MCF 10A (cell line): ENCODE data around the gene RPS6KA4. TPM values are rescaled to one million over a fixed set of nuclear protein-coding genes. Genes with fewer than 3 reads are reported as not detected.

Source experiments
- BruUV-seq: library from RNA; stranded (reverse); fragments of 400-500 nt; replicated peaks from 2 replicates; lab custom pipeline; 2021; lab: Mats Ljungman, UMichigan
- CTCF ChIA-PET: fragments of 300-600 bp; sonication (Branson Sonifier 250); formaldehyde crosslinking; extraction: SDS; loops from one replicate; lab custom pipeline; 2021; ENCODE audit warnings: antibody characterized with exemption, inconsistent platforms; lab: Yijun Ruan, JAX
- POLR2A ChIA-PET: fragments of 300-600, 350-650 bp; sonication (Branson Sonifier 250); formaldehyde crosslinking; extraction: SDS; loops from one replicate; lab custom pipeline; 2020; ENCODE audit warnings: antibody characterized with exemption, inconsistent platforms; lab: Yijun Ruan, JAX
- DNase-seq: peaks from one replicate; pipeline ENCODE4 v3.0.0-alpha.2; 2018; ENCODE audit not compliant: unreplicated experiment
- H3K27ac Mint-ChIP-seq: one replicate; pipeline ENCODE4 v1.8.0; 2022; ENCODE audit warnings: mild to moderate bottlenecking, low read depth, mixed read lengths; ENCODE audit not compliant: unreplicated experiment
- H3K27me3 Mint-ChIP-seq: one replicate; pipeline ENCODE4 v1.8.0; 2022; ENCODE audit warnings: mixed read lengths; ENCODE audit not compliant: insufficient read depth, unreplicated experiment
- H3K36me3 Mint-ChIP-seq: one replicate; pipeline ENCODE4 v1.8.0; 2022; ENCODE audit warnings: mild to moderate bottlenecking, moderate library complexity, mixed read lengths; ENCODE audit not compliant: insufficient read depth, unreplicated experiment
- H3K4me1 Mint-ChIP-seq: one replicate; pipeline ENCODE4 v1.8.0; 2022; ENCODE audit warnings: mixed read lengths; ENCODE audit not compliant: insufficient read depth, unreplicated experiment
- H3K4me3 Mint-ChIP-seq: one replicate; pipeline ENCODE4 v1.8.0; 2022; ENCODE audit warnings: mild to moderate bottlenecking, moderate library complexity, mixed read lengths; ENCODE audit not compliant: unreplicated experiment
- H3K9me3 Mint-ChIP-seq: one replicate; pipeline ENCODE4 v1.8.0; 2022; ENCODE audit warnings: mixed read lengths; ENCODE audit not compliant: unreplicated experiment
- intact Hi-C: fragments of 100-400 bp; cut with micrococcal nuclease; formaldehyde crosslinking; loops from 2 replicates; pipeline ENCODE4 v1.14.1; 2022
- total RNA-seq: library from RNA; stranded (reverse); gene quantifications from 2 replicates; pipeline ENCODE4 v1.2.3, GENCODE V29; 2022
- TF ChIP-seq, protein P1 (sequence below): fragments of 200-600 bp; IDR thresholded peaks from one replicate; pipeline ENCODE4 v1.8.0; 2022; ENCODE audit warnings: antibody characterized with exemption, mild to moderate bottlenecking; ENCODE audit not compliant: unreplicated experiment

RPS6KA4 gene
- total RNA-seq, 1 experiment from 2014 or later = 42.5 TPM

DNA sequence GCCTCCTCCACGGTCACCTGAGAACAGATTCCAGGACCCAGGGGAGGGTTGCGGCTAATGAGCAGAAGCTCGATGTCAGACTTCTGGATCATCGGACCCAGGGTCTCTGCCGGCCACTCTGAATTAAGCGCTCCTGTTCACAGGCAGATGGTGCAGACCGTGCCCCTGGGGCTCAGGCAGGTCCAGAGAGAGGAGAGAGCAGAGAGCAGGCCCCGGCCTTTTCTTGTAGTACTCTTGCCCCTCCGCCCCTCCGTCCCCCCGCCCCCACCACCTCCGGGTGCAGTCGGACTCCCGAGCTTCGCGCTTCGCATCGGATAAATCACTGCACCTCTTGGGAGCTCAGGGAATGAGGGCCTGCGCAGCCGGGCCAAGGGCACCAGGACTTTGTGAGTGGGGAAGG is 50.3 kb downstream of the RPS6KA4 start:
- Mint-ChIP-seq H3K27ac (no peak overlapping the region), H3K27me3 (peaks cover 24% of the 10 kb centered on the region)
- intact Hi-C loops = no loop called here

DNA sequence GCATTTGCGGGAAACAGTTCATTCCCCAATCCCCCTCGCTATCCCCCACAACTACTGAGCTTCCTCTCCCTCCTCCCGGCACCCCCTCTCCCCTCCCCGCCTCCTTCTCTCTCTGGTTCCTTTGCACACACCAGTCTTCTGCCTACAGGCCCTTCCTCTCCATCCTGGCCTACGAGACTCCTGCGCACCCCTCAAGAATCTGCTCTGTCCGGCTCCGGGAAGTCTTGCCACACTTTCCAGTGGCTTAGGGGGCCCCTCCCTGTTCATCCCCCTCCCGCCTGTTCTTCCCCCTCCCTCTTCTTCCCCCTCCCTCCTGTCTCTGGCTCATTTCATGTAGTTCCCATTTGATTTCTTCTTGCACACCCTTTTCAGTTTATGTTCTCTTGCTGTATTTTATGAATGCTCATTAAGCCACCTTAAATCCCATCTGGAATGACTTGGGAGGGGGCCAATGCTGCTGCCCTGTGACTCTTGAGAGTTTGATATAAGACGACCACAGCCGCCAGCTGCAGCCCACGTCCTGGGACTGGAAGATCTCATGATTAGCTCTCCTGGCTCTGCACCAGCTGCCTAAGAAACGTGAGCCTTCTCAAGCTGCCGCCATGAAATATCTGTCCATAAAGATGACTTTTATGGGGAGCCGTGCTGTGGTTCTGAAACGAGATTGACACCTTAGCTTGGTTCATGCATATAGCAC is 50.9 kb downstream of the RPS6KA4 start:
- no peaks in the 10 kb centered on the region for H3K36me3 Mint-ChIP-seq

More for the DNA sequence above, 50.3 kb downstream of the RPS6KA4 start:
- TF ChIP-seq, protein P1, sequence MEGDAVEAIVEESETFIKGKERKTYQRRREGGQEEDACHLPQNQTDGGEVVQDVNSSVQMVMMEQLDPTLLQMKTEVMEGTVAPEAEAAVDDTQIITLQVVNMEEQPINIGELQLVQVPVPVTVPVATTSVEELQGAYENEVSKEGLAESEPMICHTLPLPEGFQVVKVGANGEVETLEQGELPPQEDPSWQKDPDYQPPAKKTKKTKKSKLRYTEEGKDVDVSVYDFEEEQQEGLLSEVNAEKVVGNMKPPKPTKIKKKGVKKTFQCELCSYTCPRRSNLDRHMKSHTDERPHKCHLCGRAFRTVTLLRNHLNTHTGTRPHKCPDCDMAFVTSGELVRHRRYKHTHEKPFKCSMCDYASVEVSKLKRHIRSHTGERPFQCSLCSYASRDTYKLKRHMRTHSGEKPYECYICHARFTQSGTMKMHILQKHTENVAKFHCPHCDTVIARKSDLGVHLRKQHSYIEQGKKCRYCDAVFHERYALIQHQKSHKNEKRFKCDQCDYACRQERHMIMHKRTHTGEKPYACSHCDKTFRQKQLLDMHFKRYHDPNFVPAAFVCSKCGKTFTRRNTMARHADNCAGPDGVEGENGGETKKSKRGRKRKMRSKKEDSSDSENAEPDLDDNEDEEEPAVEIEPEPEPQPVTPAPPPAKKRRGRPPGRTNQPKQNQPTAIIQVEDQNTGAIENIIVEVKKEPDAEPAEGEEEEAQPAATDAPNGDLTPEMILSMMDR = no peak
- CTCF ChIA-PET = interaction anchor here (1.1 to 1.2 kb wide), 2 partner anchors 9 to 40 kb away, joined by 3 to 6 read pairs; no protein-coding TSS in a partner anchor
- no peak for DNase-seq
- Mint-ChIP-seq H3K4me1 (no peaks in the 10 kb centered on the region), H3K9me3 (no peaks in the 10 kb centered on the region), H3K4me3 (no peak overlapping the region), H3K36me3 (no peaks in the 10 kb centered on the region)
- POLR2A ChIA-PET = no interaction called here
- BruUV-seq = no TSS peak

GRCh38 chr11:64410404-64410734 is 51.4 kb downstream of the RPS6KA4 start:
- no peaks in the 10 kb centered on the region for H3K4me1 Mint-ChIP-seq
- H3K4me3 Mint-ChIP-seq = no peak overlapping the region
- intact Hi-C loops = no loop called here
- DNase-seq = no peak
- ChIA-PET CTCF (interaction anchor here (0.7 kb wide), 1 partner anchor 255 kb away, joined by 4 read pairs; no protein-coding TSS in a partner anchor), POLR2A (interaction anchor here (0.6 to 0.7 kb wide), 2 partner anchors 400 to 662 kb away, joined by 3 to 4 read pairs; no protein-coding TSS in a partner anchor)
- TF ChIP-seq, protein P1 = no peak
- H3K36me3 Mint-ChIP-seq = no peaks in the 10 kb centered on the region
- H3K9me3 Mint-ChIP-seq = no peaks in the 10 kb centered on the region
- H3K27me3 Mint-ChIP-seq = peaks cover 14% of the 10 kb centered on the region
- BruUV-seq = no TSS peak
- no peak overlapping the region for H3K27ac Mint-ChIP-seq

More for the DNA sequence above, 50.9 kb downstream of the RPS6KA4 start:
- TF ChIP-seq, protein P1 = no peak
- POLR2A ChIA-PET = interaction anchor here (0.7 kb wide), 1 partner anchor 662 kb away, joined by 3 read pairs; no protein-coding TSS in a partner anchor
- BruUV-seq = no TSS peak
- Mint-ChIP-seq H3K27me3 (peaks cover 18% of the 10 kb centered on the region), H3K4me3 (no peak overlapping the region), H3K27ac (no peak overlapping the region), H3K4me1 (no peaks in the 10 kb centered on the region), H3K9me3 (no peaks in the 10 kb centered on the region)
- CTCF ChIA-PET = interaction anchor here (1.2 kb wide), 1 partner anchor 39 kb away, joined by 6 read pairs; no protein-coding TSS in a partner anchor
- no peak for DNase-seq
- intact Hi-C loops = no loop called here

GRCh38 chr11:64413417-64413816 is 54.5 kb downstream of the RPS6KA4 start:
- no peaks in the 10 kb centered on the region for H3K4me1 Mint-ChIP-seq
- ChIA-PET POLR2A (no interaction called here), CTCF (interaction anchor here (0.5 kb wide), 1 partner anchor 35 kb away, joined by 4 read pairs; no protein-coding TSS in a partner anchor)
- TF ChIP-seq, protein P1 = no peak
- no peaks in the 10 kb centered on the region for H3K9me3 Mint-ChIP-seq
- H3K4me3 Mint-ChIP-seq = no peak overlapping the region
- no TSS peak for BruUV-seq
- no peak for DNase-seq
- no peak overlapping the region for H3K27ac Mint-ChIP-seq
- H3K36me3 Mint-ChIP-seq = no peaks in the 10 kb centered on the region
- intact Hi-C loops = no loop called here
- H3K27me3 Mint-ChIP-seq = peaks cover 22% of the 10 kb centered on the region
